Central memory CD8-positive, alpha-beta T cell (primary cell): Measurements from ENCODE around the gene VANGL1.
A peak's percentile ranks its signal among the peaks of the same experiment; 100 is the strongest.

Source experiments
- ATAC-seq: fragments of 150-1000 bp; cut with Tn5 transposase; replicated peaks from 2 replicates; pipeline ENCODE4 v1.10.0; 2022; ENCODE audit warnings: mild to moderate bottlenecking, moderate FRiP score, moderate number of reproducible peaks; ENCODE audit not compliant: poor library complexity, severe bottlenecking; ENCODE audit errors: extremely low read depth
- DNase-seq, 2 donors: peaks; one replicate each; pipeline ENCODE4 v3.0.0; 2021; ENCODE audit warnings: low spot score in 2 of 2
- H3K27ac Mint-ChIP-seq: one replicate; pipeline ENCODE4 v1.8.0; 2022; ENCODE audit warnings: low read depth, mild to moderate bottlenecking, moderate library complexity, mixed read lengths
- H3K27me3 Mint-ChIP-seq: one replicate; pipeline ENCODE4 v1.8.0; 2022; ENCODE audit warnings: mixed read lengths
- H3K36me3 Mint-ChIP-seq: one replicate; pipeline ENCODE4 v1.8.0; 2022; ENCODE audit warnings: mild to moderate bottlenecking, moderate library complexity, mixed read lengths; ENCODE audit not compliant: insufficient read depth
- H3K4me1 Mint-ChIP-seq: one replicate; pipeline ENCODE4 v1.8.0; 2022; ENCODE audit warnings: mixed read lengths
- H3K4me3 Mint-ChIP-seq: one replicate; pipeline ENCODE4 v1.8.0; 2022; ENCODE audit warnings: mild to moderate bottlenecking, moderate library complexity, mixed read lengths
- H3K9me3 Mint-ChIP-seq: one replicate; pipeline ENCODE4 v1.8.0; 2022; ENCODE audit warnings: mixed read lengths

VANGL1 gene

DNA sequence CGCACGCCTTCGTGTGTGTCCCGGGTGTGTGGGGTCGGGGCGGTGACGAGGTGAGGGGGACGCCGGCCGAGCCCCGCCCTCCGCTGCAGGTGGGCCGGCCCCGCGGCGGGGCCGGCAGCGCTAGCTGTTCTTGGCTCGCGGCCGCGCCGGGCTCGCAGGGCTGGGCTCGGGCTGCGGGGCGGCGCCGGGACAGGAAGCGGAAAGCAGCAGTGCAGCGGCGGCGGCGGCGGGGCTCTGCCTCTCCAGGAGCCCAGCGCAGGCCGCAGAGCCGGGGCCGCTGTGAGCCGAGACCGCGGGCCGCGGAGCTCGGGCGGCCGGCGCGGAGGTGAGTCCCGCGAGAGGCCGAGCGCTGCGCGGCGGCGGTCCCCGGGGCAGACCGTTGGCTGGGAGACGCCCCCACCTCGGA lies at the start of gene VANGL1:
TSS of gene VANGL1 (plus strand) at position 209 of the 406 bp plus-strand sequence. CDS start 9,444 bp downstream, outside the sequence.
- ATAC-seq (peak; percentile 78), DNase-seq (no peak)
- H3K9me3 Mint-ChIP-seq: peaks cover 22% of the 10 kb centered on the region
- H3K4me1 Mint-ChIP-seq: peaks cover 6% of the 10 kb centered on the region
- peaks cover 12% of the 10 kb centered on the region for H3K27me3 Mint-ChIP-seq
- peak within 1 kb of the TSS; percentile 74 for H3K4me3 Mint-ChIP-seq
- H3K27ac Mint-ChIP-seq: peak within 1 kb of the TSS; percentile 4
- H3K36me3 Mint-ChIP-seq: peaks cover 1% of the 10 kb centered on the region

DNA sequence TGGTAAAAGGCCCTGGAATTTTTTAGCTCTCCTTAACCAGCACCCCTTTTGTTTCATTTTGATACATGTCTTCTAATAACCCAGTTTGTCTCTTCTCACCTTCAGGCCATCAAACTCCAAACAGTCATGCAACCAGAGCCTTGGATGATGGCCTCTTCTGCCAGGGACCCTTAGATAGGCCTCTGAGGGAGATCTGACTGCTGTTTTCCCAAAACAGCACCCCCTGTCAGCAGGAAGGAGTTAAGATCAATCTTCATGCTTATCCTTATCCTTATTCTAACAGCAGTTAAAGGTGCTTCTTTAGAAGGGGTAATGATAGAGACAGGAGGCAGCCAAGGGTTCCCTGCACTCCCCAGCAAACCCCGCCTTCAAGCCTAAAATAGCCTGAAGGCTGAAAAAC lies 49.5 kb upstream of the VANGL1 start:
- H3K4me1 Mint-ChIP-seq: no peaks in the 10 kb centered on the region
- peaks cover 6% of the 10 kb centered on the region for H3K9me3 Mint-ChIP-seq
- no peak overlapping the region for H3K27ac Mint-ChIP-seq
- ATAC-seq: no peak
- DNase-seq: no peak
- H3K27me3 Mint-ChIP-seq: no peaks in the 10 kb centered on the region
- H3K36me3 Mint-ChIP-seq: no peaks in the 10 kb centered on the region
- no peak overlapping the region for H3K4me3 Mint-ChIP-seq

- DNase-seq (no peak), ATAC-seq (no peak)
- H3K36me3 Mint-ChIP-seq: no peaks in the 10 kb centered on the region
- H3K4me1 Mint-ChIP-seq: no peaks in the 10 kb centered on the region
- H3K27me3 Mint-ChIP-seq: no peaks in the 10 kb centered on the region
- no peaks in the 10 kb centered on the region for H3K9me3 Mint-ChIP-seq
- no peak overlapping the region for H3K4me3 Mint-ChIP-seq
- H3K27ac Mint-ChIP-seq: no peak overlapping the region
Measured at GRCh38 chr1:115593365-115594259, 48.2 kb upstream of the VANGL1 start.

DNA sequence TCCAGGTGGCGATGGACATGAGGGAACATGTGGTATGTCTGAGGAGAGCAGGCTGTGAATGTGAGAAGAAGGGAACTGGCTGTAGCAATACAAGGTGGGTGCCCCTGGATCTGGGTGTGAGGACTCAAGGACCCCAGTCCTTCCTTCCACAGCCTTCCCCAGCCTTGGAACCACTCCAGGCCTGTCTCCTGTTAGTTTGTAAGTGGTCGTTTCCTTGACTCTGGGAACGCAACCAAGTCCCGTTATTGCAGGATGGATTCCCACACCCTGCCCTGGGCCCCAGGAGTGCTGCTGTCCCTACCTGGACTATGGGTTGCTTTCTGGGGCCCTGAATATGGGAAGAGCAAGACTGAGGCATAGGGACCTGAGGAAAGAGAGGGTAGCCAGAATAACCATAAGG lies 47.2 kb upstream of the VANGL1 start:
- no peak overlapping the region for H3K4me3 Mint-ChIP-seq
- no peaks in the 10 kb centered on the region for H3K36me3 Mint-ChIP-seq
- no peaks in the 10 kb centered on the region for H3K9me3 Mint-ChIP-seq
- ATAC-seq: no peak
- no peaks in the 10 kb centered on the region for H3K27me3 Mint-ChIP-seq
- H3K4me1 Mint-ChIP-seq: no peaks in the 10 kb centered on the region
- no peak for DNase-seq
- no peak overlapping the region for H3K27ac Mint-ChIP-seq

DNA sequence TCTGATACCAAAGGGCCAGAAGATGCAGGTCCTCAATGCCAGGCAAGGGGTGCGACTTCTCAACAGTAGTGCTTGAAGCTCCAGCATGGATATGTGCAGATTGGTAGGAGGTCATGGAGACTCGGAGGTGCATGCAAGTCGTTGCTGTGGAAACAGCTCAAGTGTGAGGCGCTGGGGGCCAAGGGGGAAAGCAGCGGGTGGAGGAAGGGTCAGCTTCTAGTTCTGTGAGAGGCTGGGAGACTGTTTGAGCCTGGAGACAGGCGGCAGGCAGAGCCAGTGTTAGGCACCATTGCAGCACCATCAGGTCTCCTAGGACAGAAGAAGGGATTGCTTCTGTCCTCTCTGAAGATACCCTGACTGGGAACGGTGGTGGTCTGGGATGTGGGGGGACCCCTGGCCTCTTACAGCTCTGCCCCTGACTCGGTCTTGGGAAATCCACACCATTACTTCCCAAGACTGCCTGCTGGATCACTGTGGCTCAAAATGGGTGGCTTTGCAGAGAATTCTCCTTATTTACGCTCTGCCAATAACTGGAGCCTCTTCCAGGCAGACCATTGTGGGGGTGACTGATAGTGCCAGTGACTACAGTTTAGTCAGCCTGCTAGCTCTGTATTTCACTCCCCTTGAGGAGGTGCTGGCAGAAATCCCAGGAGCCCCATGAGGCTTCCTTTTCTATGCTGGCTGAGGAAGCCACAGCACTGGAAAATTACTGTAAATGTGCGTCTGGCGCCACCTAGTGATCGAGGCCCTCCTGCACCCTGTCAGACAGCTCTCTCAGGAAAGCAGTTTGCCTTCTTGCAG lies 46.3 kb upstream of the VANGL1 start:
- ATAC-seq: peak; percentile 62

DNA sequence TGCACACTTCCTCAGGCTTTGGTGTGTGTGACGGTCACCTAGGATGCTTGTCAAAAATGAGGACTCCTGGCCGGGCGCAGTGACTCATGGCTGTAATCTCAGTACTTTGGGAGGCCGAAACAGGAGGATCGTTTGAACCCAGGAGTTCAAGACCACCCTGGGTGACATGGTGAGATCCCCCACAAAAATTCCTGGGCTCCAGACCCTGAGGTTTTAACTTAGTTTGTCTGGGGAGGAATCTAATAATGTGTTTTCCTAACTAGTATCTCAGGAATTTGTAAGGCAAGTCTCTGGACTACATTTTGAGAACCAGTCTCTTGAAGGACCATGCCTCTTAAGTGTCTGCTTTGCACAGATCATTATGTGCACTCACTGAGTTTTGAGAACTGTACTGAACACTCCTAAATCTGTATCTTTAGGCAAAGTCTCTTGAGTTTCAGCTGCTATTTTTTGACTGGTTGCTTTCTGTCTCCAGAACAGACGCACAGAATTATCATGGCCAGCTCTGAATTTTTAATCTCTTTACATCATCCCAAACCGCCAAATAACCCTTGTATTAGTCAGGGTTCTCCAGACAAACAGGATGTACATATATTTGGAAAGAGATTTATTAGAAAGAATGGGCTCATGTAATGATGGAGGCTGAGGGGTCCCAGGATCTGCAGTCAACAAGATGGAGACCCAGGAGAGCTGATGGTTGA lies 45.5 kb upstream of the VANGL1 start:
- H3K4me3 Mint-ChIP-seq: no peak overlapping the region
- DNase-seq: no peak
- no peaks in the 10 kb centered on the region for H3K4me1 Mint-ChIP-seq
- H3K27me3 Mint-ChIP-seq: no peaks in the 10 kb centered on the region
- no peak for ATAC-seq
- no peaks in the 10 kb centered on the region for H3K36me3 Mint-ChIP-seq
- no peaks in the 10 kb centered on the region for H3K9me3 Mint-ChIP-seq
- no peak overlapping the region for H3K27ac Mint-ChIP-seq

More for the DNA sequence above, 46.3 kb upstream of the VANGL1 start:
- no peaks in the 10 kb centered on the region for H3K4me1 Mint-ChIP-seq
- no peaks in the 10 kb centered on the region for H3K9me3 Mint-ChIP-seq
- no peaks in the 10 kb centered on the region for H3K27me3 Mint-ChIP-seq
- no peak overlapping the region for H3K4me3 Mint-ChIP-seq
- H3K36me3 Mint-ChIP-seq: no peaks in the 10 kb centered on the region
- no peak overlapping the region for H3K27ac Mint-ChIP-seq
- peak; percentile 18 to 30 for DNase-seq

- H3K9me3 Mint-ChIP-seq: no peaks in the 10 kb centered on the region
- no peaks in the 10 kb centered on the region for H3K4me1 Mint-ChIP-seq
- ATAC-seq: no peak
- no peak overlapping the region for H3K4me3 Mint-ChIP-seq
- H3K36me3 Mint-ChIP-seq: no peaks in the 10 kb centered on the region
- H3K27ac Mint-ChIP-seq: no peak overlapping the region
- H3K27me3 Mint-ChIP-seq: peaks cover 23% of the 10 kb centered on the region
- no peak for DNase-seq
Measured at GRCh38 chr1:115604508-115604907, 37.3 kb upstream of the VANGL1 start.

DNA sequence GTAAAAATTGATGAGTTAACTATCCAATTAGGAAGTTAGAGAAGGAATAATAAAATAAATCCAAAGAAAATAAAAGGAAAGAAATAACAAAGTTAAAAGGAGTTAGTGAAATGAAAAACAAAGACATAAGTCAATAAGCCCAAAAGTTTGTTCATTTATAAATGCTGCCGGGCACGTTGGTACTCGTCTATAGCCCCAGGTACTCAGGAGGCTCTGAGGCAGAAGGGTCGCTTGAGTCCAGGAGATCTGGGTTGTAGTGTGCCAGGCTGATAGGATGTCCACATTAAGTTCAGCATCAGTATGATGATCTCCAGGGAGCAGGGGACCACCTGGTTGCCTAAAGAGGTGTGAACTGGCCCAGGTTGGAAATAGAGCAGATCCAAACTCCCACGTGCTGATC lies 35.5 kb upstream of the VANGL1 start:
- Mint-ChIP-seq H3K36me3 (no peaks in the 10 kb centered on the region), H3K9me3 (no peaks in the 10 kb centered on the region), H3K27ac (no peak overlapping the region), H3K27me3 (peaks cover 23% of the 10 kb centered on the region), H3K4me3 (no peak overlapping the region), H3K4me1 (no peaks in the 10 kb centered on the region)
- DNase-seq (no peak), ATAC-seq (no peak)

DNA sequence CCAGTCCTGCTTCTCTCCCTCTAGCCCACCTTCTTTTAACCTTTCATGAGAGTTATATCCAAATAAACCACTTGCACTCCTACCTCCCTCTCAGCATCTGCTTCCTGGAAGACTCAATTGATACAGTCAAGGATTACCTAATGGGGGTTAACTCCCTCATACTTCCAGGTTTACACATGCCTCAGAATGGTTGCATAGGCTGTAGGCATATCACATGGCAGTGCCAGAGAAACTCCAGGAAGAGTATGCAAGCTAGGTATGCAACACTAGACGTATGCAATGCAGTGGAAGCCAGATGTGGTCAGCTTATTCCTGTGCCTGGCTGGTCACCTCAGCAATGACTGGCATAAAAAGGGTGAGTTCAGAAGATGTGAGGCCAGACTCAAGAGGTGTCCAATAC lies 32.7 kb upstream of the VANGL1 start:
- Mint-ChIP-seq H3K9me3 (no peaks in the 10 kb centered on the region), H3K27me3 (peaks cover 43% of the 10 kb centered on the region), H3K27ac (no peak overlapping the region), H3K4me1 (no peaks in the 10 kb centered on the region), H3K4me3 (no peak overlapping the region), H3K36me3 (no peaks in the 10 kb centered on the region)
- DNase-seq (no peak), ATAC-seq (no peak)

- Mint-ChIP-seq H3K27me3 (peaks cover 52% of the 10 kb centered on the region), H3K9me3 (no peaks in the 10 kb centered on the region), H3K27ac (no peak overlapping the region), H3K36me3 (no peaks in the 10 kb centered on the region), H3K4me3 (no peak overlapping the region), H3K4me1 (no peaks in the 10 kb centered on the region)
- ATAC-seq (no peak), DNase-seq (no peak)
Measured at GRCh38 chr1:115613767-115614166, 28.0 kb upstream of the VANGL1 start.

- H3K36me3 Mint-ChIP-seq: no peaks in the 10 kb centered on the region
Measured at GRCh38 chr1:115620453-115620852, 21.3 kb upstream of the VANGL1 start.

GRCh38 chr1:115620950-115621349 lies 20.8 kb upstream of the VANGL1 start:
- ATAC-seq (no peak), DNase-seq (no peak)
- no peaks in the 10 kb centered on the region for H3K4me1 Mint-ChIP-seq
- H3K36me3 Mint-ChIP-seq: no peaks in the 10 kb centered on the region
- no peak overlapping the region for H3K4me3 Mint-ChIP-seq
- H3K9me3 Mint-ChIP-seq: peaks cover 20% of the 10 kb centered on the region
- H3K27me3 Mint-ChIP-seq: peaks cover 18% of the 10 kb centered on the region
- H3K27ac Mint-ChIP-seq: no peak overlapping the region

More at GRCh38 chr1:115620453-115620852, 21.3 kb upstream of the VANGL1 start:
- ATAC-seq (no peak), DNase-seq (no peak)
- Mint-ChIP-seq H3K4me3 (no peak overlapping the region), H3K27ac (no peak overlapping the region), H3K9me3 (peaks cover 20% of the 10 kb centered on the region), H3K4me1 (no peaks in the 10 kb centered on the region), H3K27me3 (peaks cover 23% of the 10 kb centered on the region)
